Neuronal stem cell (in vitro differentiated cells): Measurements from ENCODE around the gene VIPAS39. TPM values are rescaled to one million over a fixed set of nuclear protein-coding genes. Genes with fewer than 3 reads are reported as not detected.

Experiments
- small RNA-seq: library from polyadenylated mRNA; stranded (forward); fragments of <200 nt; extraction: miRNeasy Mini kit (QIAGEN cat#:217004); gene quantifications from one replicate; pipeline ENCODE3, GENCODE V24; 2013; ENCODE audit not compliant: insufficient read depth

VIPAS39 gene

Small RNA genes within 50 kb of the gene (small RNA-seq; reads per million reads assigned to genes)
- not detected for gene RF00404
